D721Med (cell line): ENCODE data around the gene ZNF83.
"Not testable (repeated sequence)": the region's sequence is repeated elsewhere in the genome, so short reads cannot be mapped to it uniquely, and the experiment has no call there.

ENCODE experiments used
- DNase-seq: peaks from one replicate; pipeline ENCODE4 v3.0.0; 2011; ENCODE audit warnings: low spot score; ENCODE audit not compliant: insufficient read length
- FAIRE-seq: peaks from 2 replicates; lab custom pipeline; 2011; peaks lifted over from hg19 to GRCh38; lab: Jason Lieb, UNC
- CTCF ChIP-seq: IDR thresholded peaks from 2 replicates; pipeline ENCODE4 v1.5.1; 2012; ENCODE audit warnings: mild to moderate bottlenecking, control low read depth; ENCODE audit not compliant: insufficient read depth; ENCODE audit errors: missing control alignments

Gene ZNF83

GRCh38 chr19:52637718-52638585 lies at the start of gene ZNF83:
Gene ZNF83, minus strand, starts transcription at chr19:52638355.
- FAIRE-seq (no peak), DNase-seq (peak; percentile 89)
- TF ChIP-seq CTCF, result no peak

- TF ChIP-seq CTCF, result no peak
- FAIRE-seq (no peak), DNase-seq (no peak)
Observed at GRCh38 chr19:52687684-52688083, 49.5 kb upstream of the ZNF83 start.

- DNase-seq (no peak), FAIRE-seq (no peak)
- TF ChIP-seq CTCF, result no peak
Observed at GRCh38 chr19:52685811-52686210, 47.7 kb upstream of the ZNF83 start.

GRCh38 chr19:52681216-52681615 lies 43.1 kb upstream of the ZNF83 start:
- not testable (repeated sequence) for DNase-seq, FAIRE-seq

GRCh38 chr19:52679598-52679997 lies 41.4 kb upstream of the ZNF83 start:
- no peak for DNase-seq
- TF ChIP-seq CTCF, result no peak
- no peak for FAIRE-seq

GRCh38 chr19:52675239-52675638 lies 37.1 kb upstream of the ZNF83 start:
- FAIRE-seq, DNase-seq: not testable (repeated sequence)

GRCh38 chr19:52673014-52673413 lies 34.9 kb upstream of the ZNF83 start:
- TF ChIP-seq CTCF, result no peak
- FAIRE-seq, result no peak
- no peak for DNase-seq

GRCh38 chr19:52670046-52670445 lies 31.9 kb upstream of the ZNF83 start:
- no peak for TF ChIP-seq CTCF
- DNase-seq (no peak), FAIRE-seq (no peak)
